HG02981 (cell line): Measurements from ENCODE around the gene RAI14.
"Not testable (repeated sequence)": the region's sequence is repeated elsewhere in the genome, so short reads cannot be mapped to it uniquely, and the experiment has no call there.

ENCODE experiments used
- ATAC-seq: cut with Tn5 transposase; IDR thresholded peaks from one replicate; pipeline ENCODE4 v1.9.1; 2021; ENCODE audit warnings: mild to moderate bottlenecking, moderate library complexity; ENCODE audit not compliant: unreplicated experiment

Gene RAI14

GRCh38 chr5:34758514-34758913, 102.4 kb downstream of the RAI14 start:
- no peak for ATAC-seq

GRCh38 chr5:34759213-34759612, 103.1 kb downstream of the RAI14 start:
- ATAC-seq = not testable (repeated sequence)

- ATAC-seq = no peak
Measured at GRCh38 chr5:34765662-34766061, 109.5 kb downstream of the RAI14 start.

- ATAC-seq = no peak
Measured at GRCh38 chr5:34767180-34767579, 111.1 kb downstream of the RAI14 start.

- ATAC-seq = no peak
Measured at GRCh38 chr5:34770486-34770885, 114.4 kb downstream of the RAI14 start.

- ATAC-seq = no peak
Measured at GRCh38 chr5:34771076-34771475, 114.9 kb downstream of the RAI14 start.

GRCh38 chr5:34772267-34773098, 116.4 kb downstream of the RAI14 start:
- no peak for ATAC-seq

GRCh38 chr5:34774139-34774538, 118.0 kb downstream of the RAI14 start:
- no peak for ATAC-seq

GRCh38 chr5:34774678-34775077, 118.5 kb downstream of the RAI14 start:
- ATAC-seq = not testable (repeated sequence)

GRCh38 chr5:34775886-34776285, 119.8 kb downstream of the RAI14 start:
- ATAC-seq = no peak

GRCh38 chr5:34778091-34778850, 122.1 kb downstream of the RAI14 start:
- no peak for ATAC-seq

- not testable (repeated sequence) for ATAC-seq
Measured at GRCh38 chr5:34783892-34784291, 127.8 kb downstream of the RAI14 start.

- no peak for ATAC-seq
Measured at GRCh38 chr5:34787035-34787434, 130.9 kb downstream of the RAI14 start.

- no peak for ATAC-seq
Measured at GRCh38 chr5:34789021-34789531, 132.9 kb downstream of the RAI14 start.

- ATAC-seq = no peak
Measured at GRCh38 chr5:34789639-34790038, 133.5 kb downstream of the RAI14 start.

GRCh38 chr5:34790069-34790468, 133.9 kb downstream of the RAI14 start:
- ATAC-seq = no peak

- no peak for ATAC-seq
Measured at GRCh38 chr5:34791761-34792244, 135.7 kb downstream of the RAI14 start.

- ATAC-seq = no peak
Measured at GRCh38 chr5:34802834-34803563, 146.9 kb downstream of the RAI14 start.

GRCh38 chr5:34803974-34804732, 148.0 kb downstream of the RAI14 start:
- ATAC-seq = no peak

GRCh38 chr5:34804913-34805312, 148.8 kb downstream of the RAI14 start:
- ATAC-seq = no peak
